ENCODE measurements around the gene PGM5.
"Not testable (repeated sequence)": the region's sequence is repeated elsewhere in the genome, so short reads cannot be mapped to it uniquely, and the experiment has no call there.

Gene PGM5

GRCh38 chr9:68389558-68389957, 33.1 kb downstream of the PGM5 start:
- H4K20me1 ChIP-seq (ENCODE audit: insufficient read depth, low read length); H3F3A ChIP-seq (ENCODE audit: insufficient read depth, low read length); H2AFZ ChIP-seq (ENCODE audit: low read length); H3K4me2 ChIP-seq (ENCODE audit: low read length); H3K79me2 ChIP-seq (ENCODE audit: insufficient read depth, low read length); H3K9me2 ChIP-seq (ENCODE audit: low read depth, low read length); H3K27me3 ChIP-seq (ENCODE audit: insufficient read depth, low read length); H3K4me1 ChIP-seq (ENCODE audit: insufficient read depth, low read length, severe bottlenecking); H3K27ac ChIP-seq (ENCODE audit: low read depth, low read length, poor library complexity, severe bottlenecking); H3K9me3 ChIP-seq (ENCODE audit: low read length); H3K9ac ChIP-seq (ENCODE audit: low read length); H3K4me3 ChIP-seq (ENCODE audit: low read depth, low read length, poor library complexity, severe bottlenecking); H3K36me3 ChIP-seq (ENCODE audit: insufficient read depth, low read length): not testable (repeated sequence)

- not testable (repeated sequence) for H3K9ac ChIP-seq (ENCODE audit: low read length); H3F3A ChIP-seq (ENCODE audit: insufficient read depth, low read length); H4K20me1 ChIP-seq (ENCODE audit: insufficient read depth, low read length); H3K79me2 ChIP-seq (ENCODE audit: insufficient read depth, low read length); H2AFZ ChIP-seq (ENCODE audit: low read length); H3K4me2 ChIP-seq (ENCODE audit: low read length); H3K9me3 ChIP-seq (ENCODE audit: low read length); H3K27ac ChIP-seq (ENCODE audit: low read depth, low read length, poor library complexity, severe bottlenecking); H3K9me2 ChIP-seq (ENCODE audit: low read depth, low read length); H3K36me3 ChIP-seq (ENCODE audit: insufficient read depth, low read length); H3K27me3 ChIP-seq (ENCODE audit: insufficient read depth, low read length); H3K4me3 ChIP-seq (ENCODE audit: low read depth, low read length, poor library complexity, severe bottlenecking); H3K4me1 ChIP-seq (ENCODE audit: insufficient read depth, low read length, severe bottlenecking)
These were observed 34.3 kb downstream of the PGM5 start for GRCh38 chr9:68390737-68391136.

GRCh38 chr9:68396411-68397094, 40.1 kb downstream of the PGM5 start:
- H4K20me1 ChIP-seq (ENCODE audit: insufficient read depth, low read length); H3K27ac ChIP-seq (ENCODE audit: low read depth, low read length, poor library complexity, severe bottlenecking); H3F3A ChIP-seq (ENCODE audit: insufficient read depth, low read length); H3K9ac ChIP-seq (ENCODE audit: low read length); H2AFZ ChIP-seq (ENCODE audit: low read length); H3K4me2 ChIP-seq (ENCODE audit: low read length); H3K9me2 ChIP-seq (ENCODE audit: low read depth, low read length); H3K4me1 ChIP-seq (ENCODE audit: insufficient read depth, low read length, severe bottlenecking); H3K36me3 ChIP-seq (ENCODE audit: insufficient read depth, low read length); H3K27me3 ChIP-seq (ENCODE audit: insufficient read depth, low read length); H3K9me3 ChIP-seq (ENCODE audit: low read length); H3K79me2 ChIP-seq (ENCODE audit: insufficient read depth, low read length); H3K4me3 ChIP-seq (ENCODE audit: low read depth, low read length, poor library complexity, severe bottlenecking): not testable (repeated sequence)

GRCh38 chr9:68397095-68397423, 40.6 kb downstream of the PGM5 start:
- not testable (repeated sequence) for H3K9ac ChIP-seq (ENCODE audit: low read length); H3K27me3 ChIP-seq (ENCODE audit: insufficient read depth, low read length); H3K4me1 ChIP-seq (ENCODE audit: insufficient read depth, low read length, severe bottlenecking); H3K79me2 ChIP-seq (ENCODE audit: insufficient read depth, low read length); H3K9me2 ChIP-seq (ENCODE audit: low read depth, low read length); H3K27ac ChIP-seq (ENCODE audit: low read depth, low read length, poor library complexity, severe bottlenecking); H3K9me3 ChIP-seq (ENCODE audit: low read length); H2AFZ ChIP-seq (ENCODE audit: low read length); H3F3A ChIP-seq (ENCODE audit: insufficient read depth, low read length); H3K4me3 ChIP-seq (ENCODE audit: low read depth, low read length, poor library complexity, severe bottlenecking); H3K36me3 ChIP-seq (ENCODE audit: insufficient read depth, low read length); H3K4me2 ChIP-seq (ENCODE audit: low read length); H4K20me1 ChIP-seq (ENCODE audit: insufficient read depth, low read length)

GRCh38 chr9:68397796-68398195, 41.4 kb downstream of the PGM5 start:
- not testable (repeated sequence) for H3K9me3 ChIP-seq (ENCODE audit: low read length); H3K4me2 ChIP-seq (ENCODE audit: low read length); H4K20me1 ChIP-seq (ENCODE audit: insufficient read depth, low read length); H3K4me3 ChIP-seq (ENCODE audit: low read depth, low read length, poor library complexity, severe bottlenecking); H3K27me3 ChIP-seq (ENCODE audit: insufficient read depth, low read length); H3K36me3 ChIP-seq (ENCODE audit: insufficient read depth, low read length); H3K9ac ChIP-seq (ENCODE audit: low read length); H3K9me2 ChIP-seq (ENCODE audit: low read depth, low read length); H3K27ac ChIP-seq (ENCODE audit: low read depth, low read length, poor library complexity, severe bottlenecking); H3K4me1 ChIP-seq (ENCODE audit: insufficient read depth, low read length, severe bottlenecking); H3F3A ChIP-seq (ENCODE audit: insufficient read depth, low read length); H2AFZ ChIP-seq (ENCODE audit: low read length); H3K79me2 ChIP-seq (ENCODE audit: insufficient read depth, low read length)

GRCh38 chr9:68398324-68398723, 41.9 kb downstream of the PGM5 start:
- H3K4me1 ChIP-seq (ENCODE audit: insufficient read depth, low read length, severe bottlenecking); H3K27me3 ChIP-seq (ENCODE audit: insufficient read depth, low read length); H3K9ac ChIP-seq (ENCODE audit: low read length); H3K9me3 ChIP-seq (ENCODE audit: low read length); H3K36me3 ChIP-seq (ENCODE audit: insufficient read depth, low read length); H3K79me2 ChIP-seq (ENCODE audit: insufficient read depth, low read length); H3F3A ChIP-seq (ENCODE audit: insufficient read depth, low read length); H2AFZ ChIP-seq (ENCODE audit: low read length); H3K9me2 ChIP-seq (ENCODE audit: low read depth, low read length); H3K4me3 ChIP-seq (ENCODE audit: low read depth, low read length, poor library complexity, severe bottlenecking); H3K27ac ChIP-seq (ENCODE audit: low read depth, low read length, poor library complexity, severe bottlenecking); H4K20me1 ChIP-seq (ENCODE audit: insufficient read depth, low read length); H3K4me2 ChIP-seq (ENCODE audit: low read length): not testable (repeated sequence)

GRCh38 chr9:68404421-68405185, 48.2 kb downstream of the PGM5 start:
- not testable (repeated sequence) for H3K36me3 ChIP-seq (ENCODE audit: insufficient read depth, low read length); H2AFZ ChIP-seq (ENCODE audit: low read length); H3K79me2 ChIP-seq (ENCODE audit: insufficient read depth, low read length); H3F3A ChIP-seq (ENCODE audit: insufficient read depth, low read length); H3K9ac ChIP-seq (ENCODE audit: low read length); H3K9me3 ChIP-seq (ENCODE audit: low read length); H3K4me1 ChIP-seq (ENCODE audit: insufficient read depth, low read length, severe bottlenecking); H3K27me3 ChIP-seq (ENCODE audit: insufficient read depth, low read length); H3K9me2 ChIP-seq (ENCODE audit: low read depth, low read length); H3K27ac ChIP-seq (ENCODE audit: low read depth, low read length, poor library complexity, severe bottlenecking); H4K20me1 ChIP-seq (ENCODE audit: insufficient read depth, low read length); H3K4me3 ChIP-seq (ENCODE audit: low read depth, low read length, poor library complexity, severe bottlenecking); H3K4me2 ChIP-seq (ENCODE audit: low read length)
